Measurements from ENCODE around the gene SLC24A2.

DNA sequence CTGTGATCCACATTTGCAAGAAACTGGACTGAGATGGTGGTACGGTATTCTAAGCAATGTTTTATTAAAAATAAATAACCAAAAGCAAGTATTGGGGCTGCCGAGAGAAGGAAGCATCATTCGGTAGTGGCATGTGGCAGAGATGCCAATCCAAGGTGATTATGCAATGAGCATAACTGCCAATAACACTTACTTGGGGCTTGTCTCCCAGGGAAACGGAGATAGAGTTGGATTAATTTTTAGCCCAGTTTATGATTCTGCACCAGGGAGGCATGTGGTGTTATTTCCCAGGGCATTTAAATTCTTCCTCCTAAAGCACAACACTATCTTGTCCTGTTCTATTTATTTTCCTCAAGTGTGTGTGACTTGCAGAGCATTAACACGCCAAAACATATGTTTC, 17.9 kb downstream of the SLC24A2 start:
- TF ChIP-seq CTCF (conservative IDR thresholded peaks at IDR 0.05 in 1 of 2, IDR thresholded peaks at IDR 0.05 in 1 of 2; ENCODE audit: low read depth in 1 of 2, low read length in 2 of 2), result no peak
- TF ChIP-seq EZH2 (IDR thresholded peaks at IDR 0.05; ENCODE audit: low read length, missing control alignments), result no peak

Measured in fibroblast of lung (primary cell).